ENCODE results near the gene PDLIM5. TPM values are rescaled to one million over a fixed set of nuclear protein-coding genes. Genes with fewer than 3 reads are reported as not detected.
"Not testable (repeated sequence)": the region's sequence is repeated elsewhere in the genome, so short reads cannot be mapped to it uniquely, and the experiment has no call there.

The PDLIM5 gene
- total RNA-seq, 1 experiment from 2014 or later = 44.7 TPM

DNA sequence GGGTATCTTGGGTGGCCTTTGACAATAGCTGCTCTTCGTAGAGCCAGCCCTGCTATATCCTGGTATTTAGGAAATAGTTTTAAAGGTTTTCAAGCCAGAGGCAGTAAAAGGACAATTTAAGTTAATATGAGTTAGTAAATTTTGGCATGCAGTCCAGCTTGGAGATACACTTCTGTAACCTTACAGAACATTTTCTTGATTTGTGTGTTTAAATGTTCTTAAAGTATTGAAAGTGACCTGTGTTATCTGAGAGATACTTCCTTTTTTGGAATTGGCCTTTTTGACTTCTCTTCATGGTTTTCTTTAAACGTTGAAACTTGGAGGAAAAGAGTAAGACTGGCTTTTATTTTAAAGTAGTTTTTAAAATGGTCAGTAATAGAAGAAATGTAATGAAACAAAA, 25.5 kb downstream of the PDLIM5 start:
- no peaks in the 10 kb centered on the region for H3K36me3 ChIP-seq (ENCODE audit: control insufficient read depth, insufficient read depth, low read length)
- H3K27ac ChIP-seq (ENCODE audit: low read length) = no peak overlapping the region
- ChIA-PET POLR2A (no interaction called here), CTCF (no interaction called here)
- in situ Hi-C loops (cut with HindIII; ENCODE audit: low pct_unique_long_range_greater_than_20kb, low sequenced_read_pairs) = no loop called here
- no peak for DNase-seq (ENCODE audit: low read depth, low spot score)
- peaks cover under 1% of the 10 kb centered on the region; the same call in 1 of the 2 replicates for H3K4me1 ChIP-seq (ENCODE audit: control insufficient read depth, insufficient read depth, low read length)
- no TSS peak for BruUV-seq (replicated peaks)
- H3K27me3 ChIP-seq (ENCODE audit: control insufficient read depth, insufficient read depth, low read length) = no peaks in the 10 kb centered on the region
- no peak for ATAC-seq
- H3K4me3 ChIP-seq (ENCODE audit: low read depth in 2 of 2, low read length in 2 of 2) = no peak overlapping the region
- intact Hi-C loops (cut with micrococcal nuclease; ENCODE audit: unreplicated experiment) = no loop called here
- no peaks in the 10 kb centered on the region for H3K9me3 ChIP-seq (ENCODE audit: control insufficient read depth, insufficient read depth, low read depth, low read length)
- TF ChIP-seq SIN3A (IDR thresholded peaks at IDR 0.05; ENCODE audit: borderline replicate concordance, insufficient read depth, low read depth, low read length) = no peak
- TF ChIP-seq, protein P1, sequence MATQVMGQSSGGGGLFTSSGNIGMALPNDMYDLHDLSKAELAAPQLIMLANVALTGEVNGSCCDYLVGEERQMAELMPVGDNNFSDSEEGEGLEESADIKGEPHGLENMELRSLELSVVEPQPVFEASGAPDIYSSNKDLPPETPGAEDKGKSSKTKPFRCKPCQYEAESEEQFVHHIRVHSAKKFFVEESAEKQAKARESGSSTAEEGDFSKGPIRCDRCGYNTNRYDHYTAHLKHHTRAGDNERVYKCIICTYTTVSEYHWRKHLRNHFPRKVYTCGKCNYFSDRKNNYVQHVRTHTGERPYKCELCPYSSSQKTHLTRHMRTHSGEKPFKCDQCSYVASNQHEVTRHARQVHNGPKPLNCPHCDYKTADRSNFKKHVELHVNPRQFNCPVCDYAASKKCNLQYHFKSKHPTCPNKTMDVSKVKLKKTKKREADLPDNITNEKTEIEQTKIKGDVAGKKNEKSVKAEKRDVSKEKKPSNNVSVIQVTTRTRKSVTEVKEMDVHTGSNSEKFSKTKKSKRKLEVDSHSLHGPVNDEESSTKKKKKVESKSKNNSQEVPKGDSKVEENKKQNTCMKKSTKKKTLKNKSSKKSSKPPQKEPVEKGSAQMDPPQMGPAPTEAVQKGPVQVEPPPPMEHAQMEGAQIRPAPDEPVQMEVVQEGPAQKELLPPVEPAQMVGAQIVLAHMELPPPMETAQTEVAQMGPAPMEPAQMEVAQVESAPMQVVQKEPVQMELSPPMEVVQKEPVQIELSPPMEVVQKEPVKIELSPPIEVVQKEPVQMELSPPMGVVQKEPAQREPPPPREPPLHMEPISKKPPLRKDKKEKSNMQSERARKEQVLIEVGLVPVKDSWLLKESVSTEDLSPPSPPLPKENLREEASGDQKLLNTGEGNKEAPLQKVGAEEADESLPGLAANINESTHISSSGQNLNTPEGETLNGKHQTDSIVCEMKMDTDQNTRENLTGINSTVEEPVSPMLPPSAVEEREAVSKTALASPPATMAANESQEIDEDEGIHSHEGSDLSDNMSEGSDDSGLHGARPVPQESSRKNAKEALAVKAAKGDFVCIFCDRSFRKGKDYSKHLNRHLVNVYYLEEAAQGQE (IDR thresholded peaks at IDR 0.05; ENCODE audit: insufficient read depth in 1 of 2, low read depth in 2 of 2, low read length in 1 of 2) = no peak
- TF ChIP-seq, protein P2, sequence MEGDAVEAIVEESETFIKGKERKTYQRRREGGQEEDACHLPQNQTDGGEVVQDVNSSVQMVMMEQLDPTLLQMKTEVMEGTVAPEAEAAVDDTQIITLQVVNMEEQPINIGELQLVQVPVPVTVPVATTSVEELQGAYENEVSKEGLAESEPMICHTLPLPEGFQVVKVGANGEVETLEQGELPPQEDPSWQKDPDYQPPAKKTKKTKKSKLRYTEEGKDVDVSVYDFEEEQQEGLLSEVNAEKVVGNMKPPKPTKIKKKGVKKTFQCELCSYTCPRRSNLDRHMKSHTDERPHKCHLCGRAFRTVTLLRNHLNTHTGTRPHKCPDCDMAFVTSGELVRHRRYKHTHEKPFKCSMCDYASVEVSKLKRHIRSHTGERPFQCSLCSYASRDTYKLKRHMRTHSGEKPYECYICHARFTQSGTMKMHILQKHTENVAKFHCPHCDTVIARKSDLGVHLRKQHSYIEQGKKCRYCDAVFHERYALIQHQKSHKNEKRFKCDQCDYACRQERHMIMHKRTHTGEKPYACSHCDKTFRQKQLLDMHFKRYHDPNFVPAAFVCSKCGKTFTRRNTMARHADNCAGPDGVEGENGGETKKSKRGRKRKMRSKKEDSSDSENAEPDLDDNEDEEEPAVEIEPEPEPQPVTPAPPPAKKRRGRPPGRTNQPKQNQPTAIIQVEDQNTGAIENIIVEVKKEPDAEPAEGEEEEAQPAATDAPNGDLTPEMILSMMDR (IDR thresholded peaks at IDR 0.05) = no peak
- no peak for TF ChIP-seq TCF7L2 (IDR thresholded peaks at IDR 0.05; ENCODE audit: low read depth, low read length)
- no peak for TF ChIP-seq POLR2AphosphoS5 (IDR thresholded peaks at IDR 0.05; ENCODE audit: low read depth, low read length)

DNA sequence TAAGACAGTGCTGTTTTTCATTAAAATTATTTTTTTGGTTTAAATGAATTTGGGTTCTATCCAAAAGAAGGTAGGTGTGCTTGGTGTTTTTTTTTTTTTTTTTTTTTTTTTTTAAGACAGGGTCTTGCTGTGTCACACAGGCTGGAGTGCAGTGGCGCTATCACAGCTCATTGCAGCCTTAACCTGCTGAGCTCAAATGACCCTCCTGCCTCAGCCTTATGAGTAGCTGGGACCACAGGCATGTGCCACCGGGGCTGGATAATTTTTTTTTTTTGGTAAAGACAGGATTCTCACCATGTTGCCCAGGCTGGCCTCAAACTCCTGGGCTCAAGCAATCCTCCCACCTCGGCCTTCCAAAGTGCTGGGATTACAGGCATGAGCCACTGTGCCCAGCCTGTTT, 27.1 kb downstream of the PDLIM5 start:
- CTCF ChIA-PET; H3K9me3 ChIP-seq (ENCODE audit: control insufficient read depth, insufficient read depth, low read depth, low read length); H3K4me1 ChIP-seq (ENCODE audit: control insufficient read depth, insufficient read depth, low read length); in situ Hi-C loops (cut with HindIII; ENCODE audit: low pct_unique_long_range_greater_than_20kb, low sequenced_read_pairs); H3K27me3 ChIP-seq (ENCODE audit: control insufficient read depth, insufficient read depth, low read length); H3K36me3 ChIP-seq (ENCODE audit: control insufficient read depth, insufficient read depth, low read length); DNase-seq (ENCODE audit: low read depth, low spot score); H3K27ac ChIP-seq (ENCODE audit: low read length); H3K4me3 ChIP-seq (ENCODE audit: low read depth in 2 of 2, low read length in 2 of 2); POLR2A ChIA-PET; ATAC-seq; intact Hi-C loops (cut with micrococcal nuclease; ENCODE audit: unreplicated experiment); BruUV-seq (replicated peaks): not testable (repeated sequence)

DNA sequence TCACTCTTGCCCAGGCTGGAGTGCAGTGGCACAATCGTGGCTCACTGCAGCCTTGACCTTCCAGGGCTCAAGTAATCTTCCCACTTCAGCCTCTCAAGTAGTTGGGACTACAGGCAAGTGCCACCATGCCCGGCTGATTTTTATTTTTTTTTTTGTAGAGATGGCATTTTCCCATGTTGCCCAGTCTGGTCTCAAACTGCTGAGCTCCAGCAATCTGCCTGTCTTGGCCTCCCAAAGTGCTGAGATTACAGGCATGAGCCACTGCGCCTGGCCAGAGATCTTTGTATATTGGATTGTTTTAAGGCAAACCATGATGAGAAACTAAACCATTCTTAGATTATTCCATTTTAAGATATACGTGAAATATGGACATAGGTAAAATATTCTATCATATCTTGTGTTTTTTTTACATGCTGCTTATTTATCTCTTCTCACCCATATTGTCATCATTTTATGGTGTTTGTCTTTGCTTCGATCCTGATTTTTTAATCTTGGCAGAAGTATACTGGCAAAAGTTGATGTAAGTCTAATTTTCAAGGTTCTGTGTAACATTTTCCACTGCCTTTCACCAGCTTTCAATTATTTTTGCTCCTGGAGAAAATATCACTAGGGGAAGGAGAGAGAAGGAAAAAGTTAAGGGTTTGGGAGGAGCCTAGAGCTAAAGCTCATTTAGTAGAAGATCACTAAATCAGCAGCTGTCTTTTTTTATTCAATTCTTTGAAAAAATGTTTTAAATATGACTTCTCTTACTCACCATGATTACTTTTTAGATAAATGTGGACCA, 27.8 kb downstream of the PDLIM5 start:
- in situ Hi-C loops (cut with HindIII; ENCODE audit: low pct_unique_long_range_greater_than_20kb, low sequenced_read_pairs) = no loop called here
- no peak overlapping the region for H3K4me3 ChIP-seq (ENCODE audit: low read depth in 2 of 2, low read length in 2 of 2)
- DNase-seq (ENCODE audit: low read depth, low spot score) (no peak), ATAC-seq (no peak)
- no peak overlapping the region for H3K27ac ChIP-seq (ENCODE audit: low read length)
- no peaks in the 10 kb centered on the region for H3K36me3 ChIP-seq (ENCODE audit: control insufficient read depth, insufficient read depth, low read length)
- no TSS peak for BruUV-seq (replicated peaks)
- TF ChIP-seq POLR2AphosphoS5 (IDR thresholded peaks at IDR 0.05; ENCODE audit: low read depth, low read length) (no peak), SIN3A (IDR thresholded peaks at IDR 0.05; ENCODE audit: borderline replicate concordance, insufficient read depth, low read depth, low read length) (no peak), TCF7L2 (IDR thresholded peaks at IDR 0.05; ENCODE audit: low read depth, low read length) (no peak)
- TF ChIP-seq, protein P2 (IDR thresholded peaks at IDR 0.05) = no peak
- TF ChIP-seq, protein P1 (IDR thresholded peaks at IDR 0.05; ENCODE audit: insufficient read depth in 1 of 2, low read depth in 2 of 2, low read length in 1 of 2) = no peak
- intact Hi-C loops (cut with micrococcal nuclease; ENCODE audit: unreplicated experiment) = no loop called here
- no peaks in the 10 kb centered on the region; the same call in 1 of the 2 replicates for H3K4me1 ChIP-seq (ENCODE audit: control insufficient read depth, insufficient read depth, low read length)
- no peaks in the 10 kb centered on the region for H3K27me3 ChIP-seq (ENCODE audit: control insufficient read depth, insufficient read depth, low read length)
- H3K9me3 ChIP-seq (ENCODE audit: control insufficient read depth, insufficient read depth, low read depth, low read length) = no peaks in the 10 kb centered on the region
- ChIA-PET POLR2A (interaction anchor here (0.7 kb wide), 1 partner anchor 233 kb away, joined by 3 read pairs; no protein-coding TSS in a partner anchor), CTCF (no interaction called here)
